NCI-H460 (cell line): ENCODE measurements around the gene ADAM11. TPM values are rescaled to one million over a fixed set of nuclear protein-coding genes. Genes with fewer than 3 reads are reported as not detected.

ENCODE experiments used
- DNase-seq: peaks from one replicate; pipeline ENCODE4 v3.0.0-alpha.2; 2016; ENCODE audit warnings: low read depth; ENCODE audit errors: extremely low read depth
- total RNA-seq: library from RNA; depleted of rRNA; stranded (reverse); fragments of >200 nt; shearing (Covaris generic); gene quantifications from 2 replicates; pipeline ENCODE4 v1.2.3, GENCODE V29; 2014

Gene ADAM11
- total RNA-seq, 1 experiment from 2014 or later = 0.94 TPM

GRCh38 chr17:44774271-44775135, 15.7 kb downstream of the ADAM11 start:
- peak; percentile 85 for DNase-seq

GRCh38 chr17:44775136-44775837, 16.5 kb downstream of the ADAM11 start:
- DNase-seq = peak; percentile 98

- DNase-seq = no peak
These were observed 17.2 kb downstream of the ADAM11 start for GRCh38 chr17:44775838-44776621.

- DNase-seq = no peak
These were observed 18.0 kb downstream of the ADAM11 start for GRCh38 chr17:44776628-44777393.

GRCh38 chr17:44777394-44778348, 18.9 kb downstream of the ADAM11 start:
- no peak for DNase-seq

GRCh38 chr17:44778656-44779210, 19.9 kb downstream of the ADAM11 start:
- DNase-seq = no peak

GRCh38 chr17:44779211-44780025, 20.6 kb downstream of the ADAM11 start:
- DNase-seq = peak; percentile 68

GRCh38 chr17:44780161-44780560, 21.4 kb downstream of the ADAM11 start:
- no peak for DNase-seq

- DNase-seq = no peak
These were observed 22.2 kb downstream of the ADAM11 start for GRCh38 chr17:44780845-44781480.

- no peak for DNase-seq
These were observed 22.9 kb downstream of the ADAM11 start for GRCh38 chr17:44781551-44782325.

- no peak for DNase-seq
These were observed 23.6 kb downstream of the ADAM11 start for GRCh38 chr17:44782326-44782850.

- DNase-seq = no peak
These were observed 27.1 kb downstream of the ADAM11 start for GRCh38 chr17:44785921-44786320.

- DNase-seq = no peak
These were observed 27.8 kb downstream of the ADAM11 start for GRCh38 chr17:44786551-44787081.

GRCh38 chr17:44787271-44787940, 28.6 kb downstream of the ADAM11 start:
- no peak for DNase-seq

GRCh38 chr17:44788139-44788538, 29.4 kb downstream of the ADAM11 start:
- no peak for DNase-seq

- DNase-seq = no peak
These were observed 33.5 kb downstream of the ADAM11 start for GRCh38 chr17:44792276-44792675.
